Suppressor macrophage treated with lipopolysaccharide for 1 hour (primary cell): Measurements from ENCODE around the gene ZNF354B.
"Not testable (repeated sequence)": the region's sequence is repeated elsewhere in the genome, so short reads cannot be mapped to it uniquely, and the experiment has no call there.

Experiments used
- DNase-seq, 3 donors: peaks; one replicate each; pipeline ENCODE4 v3.0.0-alpha.2; 2020 to 2022

Gene ZNF354B

GRCh38 chr5:178859625-178860521, at the start of gene ZNF354B:
Gene ZNF354B (plus strand): TSS chr5:178859953. CDS start chr5:178861048, 1,095 bp downstream.
- DNase-seq, result peak; percentile 97 to 98 (median 97)

DNA sequence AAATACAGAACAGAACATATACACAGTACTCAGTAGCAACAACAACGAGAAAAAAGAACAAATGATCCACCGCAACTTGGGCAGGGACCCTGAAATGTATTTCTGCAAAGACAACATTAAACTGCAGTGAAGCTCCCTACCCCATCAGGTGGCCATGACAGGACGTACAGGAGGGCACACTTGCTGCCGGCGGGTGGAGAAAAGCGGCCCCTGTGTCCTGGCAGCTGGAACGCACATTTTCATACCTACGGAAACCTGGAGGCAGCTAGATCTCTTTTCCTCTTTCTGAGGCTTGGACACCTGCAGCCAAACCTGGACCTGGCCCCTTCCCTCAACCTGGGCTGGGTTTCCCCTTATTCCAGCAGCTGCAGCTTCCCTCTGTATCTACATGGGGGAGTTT, 42.2 kb upstream of the ZNF354B start:
- no peak for DNase-seq

- peak in 1 of 3 donors; percentile 8 for DNase-seq
These were observed 41.7 kb upstream of the ZNF354B start for GRCh38 chr5:178818094-178818493.

DNA sequence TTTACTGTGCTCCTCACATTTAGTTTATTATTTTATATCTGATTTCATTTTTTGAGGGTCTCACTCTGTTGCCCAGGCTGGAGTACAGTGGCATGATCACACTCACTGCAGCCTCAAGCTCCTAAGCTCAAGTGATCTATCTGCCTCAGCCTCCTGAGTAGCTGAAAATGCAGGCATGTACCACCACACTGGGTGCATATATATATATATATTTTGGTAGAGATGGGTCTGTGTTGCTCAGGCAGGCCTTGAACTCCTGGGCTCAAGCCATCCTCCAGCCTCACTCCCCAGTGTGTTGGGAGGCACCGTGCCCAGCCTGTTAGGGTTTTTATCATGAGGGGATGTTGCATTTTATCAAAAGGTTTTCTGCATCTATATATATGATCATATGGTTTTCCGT, 39.8 kb upstream of the ZNF354B start:
- DNase-seq, result no peak

DNA sequence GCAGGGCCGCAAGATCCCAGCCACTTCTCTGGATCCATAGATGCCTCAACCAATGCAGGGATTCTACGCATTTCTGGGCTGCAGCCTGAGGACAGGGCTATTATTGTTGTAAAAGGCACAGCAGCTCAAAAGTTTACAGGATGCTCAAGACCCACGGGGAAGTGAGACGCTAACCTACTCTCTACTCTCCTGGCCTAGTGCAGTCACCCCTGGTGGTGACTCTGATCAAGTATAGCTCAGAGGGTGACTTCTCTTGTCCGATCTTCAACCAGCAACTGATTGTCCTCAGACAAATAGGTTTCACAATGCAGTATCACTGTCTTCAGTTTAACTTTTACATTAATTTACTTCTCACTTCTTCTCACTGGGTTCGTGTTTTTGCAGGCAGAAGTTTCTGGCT, 34.3 kb upstream of the ZNF354B start:
- no peak for DNase-seq

GRCh38 chr5:178826216-178826615, 33.5 kb upstream of the ZNF354B start:
- no peak for DNase-seq

DNA sequence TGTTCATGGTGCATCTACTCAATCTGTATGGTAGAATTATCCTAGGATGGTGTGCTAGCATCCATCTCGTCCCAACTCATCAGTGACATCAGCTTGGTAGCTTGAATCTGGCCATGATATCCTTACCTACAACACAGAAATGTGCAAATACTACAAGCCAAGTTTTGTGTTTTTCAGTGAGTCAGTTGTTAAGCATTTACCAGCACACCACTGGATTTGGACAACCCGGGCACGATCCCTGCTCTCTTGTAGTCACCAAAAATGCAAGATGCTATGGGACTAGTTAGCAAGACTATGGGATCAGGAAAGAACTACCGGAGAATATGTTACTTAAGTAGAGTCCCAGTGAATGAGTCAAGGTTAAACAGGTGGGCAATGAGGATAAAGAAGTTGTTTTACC, 32.1 kb upstream of the ZNF354B start:
- DNase-seq, result no peak

GRCh38 chr5:178831049-178831448, 28.7 kb upstream of the ZNF354B start:
- DNase-seq, result no peak

DNA sequence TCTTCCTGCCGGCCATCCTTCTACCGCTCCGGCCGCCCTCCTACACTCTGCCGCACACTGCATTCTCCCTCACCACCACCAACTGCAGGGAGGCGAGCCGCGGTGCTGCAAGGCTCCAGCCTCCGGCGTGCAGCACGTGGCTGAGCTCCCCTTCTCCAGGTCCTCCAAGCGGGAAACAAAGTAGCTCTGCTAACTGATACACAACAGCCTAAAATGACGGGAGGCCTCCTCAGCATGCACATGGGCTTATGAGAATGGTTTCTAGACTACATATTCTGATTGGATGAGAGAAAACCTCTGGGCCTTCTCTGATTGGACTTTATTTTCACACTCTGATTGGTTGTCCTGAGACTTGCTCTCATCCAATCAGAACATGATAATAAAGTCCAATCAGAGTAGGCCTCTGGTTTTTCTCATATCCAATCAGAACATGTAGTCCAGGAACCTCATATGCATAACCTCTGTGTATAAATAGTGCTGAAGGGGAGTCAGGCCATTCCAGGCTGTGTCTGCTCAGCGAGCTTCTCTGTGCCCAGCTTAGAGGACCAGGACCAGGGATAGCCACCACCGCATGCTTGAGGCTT, 27.0 kb upstream of the ZNF354B start:
- no peak for DNase-seq

- no peak for DNase-seq
These were observed 23.1 kb upstream of the ZNF354B start for GRCh38 chr5:178836628-178837027.

GRCh38 chr5:178838695-178839318, 20.9 kb upstream of the ZNF354B start:
- not testable (repeated sequence) for DNase-seq

DNA sequence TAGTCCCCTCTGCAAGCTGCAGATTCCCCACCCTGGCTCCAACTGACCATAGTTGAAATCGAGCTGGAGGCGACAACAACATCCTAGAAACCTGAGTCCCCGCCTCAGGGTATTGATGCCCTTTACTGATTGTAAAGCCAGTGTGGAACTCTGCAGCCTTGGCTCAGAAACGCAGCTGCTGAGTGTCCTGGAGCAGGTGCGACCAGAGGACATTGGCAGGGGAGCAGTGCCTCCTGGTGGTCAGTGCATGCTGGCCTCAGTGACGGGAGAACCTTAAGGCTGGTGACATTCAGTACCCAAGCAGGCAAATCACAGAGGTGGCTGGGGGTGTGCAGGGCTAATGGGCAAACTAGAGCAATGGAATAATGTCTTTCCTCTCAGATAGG, 20.4 kb upstream of the ZNF354B start:
- DNase-seq, result peak; percentile 58 to 76 (median 70)

DNA sequence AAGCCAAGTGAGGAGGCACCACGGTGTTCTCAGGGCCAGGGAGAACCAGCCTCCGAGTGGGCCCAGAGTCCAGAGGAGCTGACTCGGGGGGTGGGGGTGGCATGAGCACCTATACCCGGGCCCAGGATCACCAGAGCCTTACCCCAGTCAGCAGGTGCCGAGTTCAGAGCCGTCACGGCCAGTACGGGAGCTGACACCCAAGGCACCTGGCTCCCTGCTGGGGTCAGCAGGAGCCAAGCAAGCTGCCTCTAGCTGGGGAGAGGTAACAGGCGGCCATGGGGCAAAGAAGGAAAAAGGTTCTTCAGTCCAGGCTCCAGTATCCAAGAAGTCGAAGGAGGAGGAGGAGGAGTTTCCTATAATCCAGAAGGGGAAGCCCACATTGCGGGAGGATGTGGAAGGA, 19.4 kb upstream of the ZNF354B start:
- DNase-seq, result not testable (repeated sequence)

GRCh38 chr5:178849316-178849715, 10.4 kb upstream of the ZNF354B start:
- DNase-seq, result no peak

DNA sequence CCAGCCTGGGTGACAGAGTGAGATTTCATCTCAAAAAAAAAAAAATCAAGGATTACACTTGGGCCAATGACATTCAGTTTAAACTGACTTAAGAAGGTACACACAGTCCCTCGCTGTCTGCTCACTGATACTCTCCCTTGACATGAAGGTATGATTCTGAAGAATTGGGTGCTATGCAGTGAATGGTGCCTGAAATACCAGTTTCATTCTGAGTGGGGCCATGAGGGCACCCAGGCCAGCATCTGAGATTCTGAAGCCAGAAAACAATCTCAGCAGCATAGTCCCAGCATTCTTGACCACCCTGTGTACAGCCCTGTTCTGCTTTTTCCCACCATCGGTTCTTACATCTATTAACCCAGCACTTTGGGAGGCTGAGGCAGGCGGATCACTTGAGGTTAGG, 7.8 kb upstream of the ZNF354B start:
- no peak for DNase-seq

- no peak for DNase-seq
These were observed 5.5 kb upstream of the ZNF354B start for GRCh38 chr5:178854284-178854683.

- not testable (repeated sequence) for DNase-seq
These were observed 862 bp downstream of the ZNF354B start for GRCh38 chr5:178860615-178861014.

- no peak for DNase-seq
These were observed 1.9 kb downstream of the ZNF354B start for GRCh38 chr5:178861627-178862026.

DNA sequence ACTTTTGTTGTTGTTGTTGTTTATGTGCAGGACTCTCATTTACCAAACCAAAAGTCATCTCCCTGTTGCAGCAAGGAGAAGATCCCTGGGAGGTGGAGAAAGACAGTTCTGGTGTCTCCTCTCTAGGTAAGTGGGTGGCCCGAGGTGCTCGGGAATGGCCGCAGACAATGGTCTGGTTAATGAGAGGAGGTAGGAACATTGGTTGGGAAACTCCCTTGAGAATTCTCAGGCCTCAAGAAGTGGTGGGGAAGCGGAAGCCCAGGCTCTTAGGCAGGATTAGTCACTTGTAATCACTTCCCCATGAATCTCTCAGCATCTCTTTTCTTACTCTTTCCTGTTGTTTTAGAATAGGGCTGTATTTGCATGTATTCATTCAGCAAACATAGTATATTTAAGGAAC, 7.2 kb downstream of the ZNF354B start:
- DNase-seq, result peak; percentile 48 to 52 (median 50)

GRCh38 chr5:178869577-178869976, 9.8 kb downstream of the ZNF354B start:
- DNase-seq, result peak in 1 of 3 donors; percentile 4

DNA sequence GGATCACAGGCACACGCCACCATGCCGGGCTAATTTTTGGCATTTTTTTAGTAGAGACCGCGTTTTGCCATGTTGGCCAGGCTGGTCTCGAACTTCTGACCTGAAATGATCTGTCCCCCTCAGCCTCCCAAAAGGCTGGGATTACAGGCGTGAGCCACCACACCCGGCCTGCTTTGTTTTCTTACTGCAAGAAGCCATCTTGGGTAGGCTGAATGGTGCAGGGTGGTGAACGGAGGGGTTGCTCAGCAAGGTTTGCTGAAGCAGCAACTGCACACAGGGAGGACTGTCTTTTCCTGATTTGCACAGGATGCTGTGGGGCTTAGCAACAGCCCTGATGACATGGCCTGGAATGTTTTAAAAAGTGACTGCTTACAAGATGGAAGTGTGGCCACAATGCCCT, 10.7 kb downstream of the ZNF354B start:
- DNase-seq, result no peak

DNA sequence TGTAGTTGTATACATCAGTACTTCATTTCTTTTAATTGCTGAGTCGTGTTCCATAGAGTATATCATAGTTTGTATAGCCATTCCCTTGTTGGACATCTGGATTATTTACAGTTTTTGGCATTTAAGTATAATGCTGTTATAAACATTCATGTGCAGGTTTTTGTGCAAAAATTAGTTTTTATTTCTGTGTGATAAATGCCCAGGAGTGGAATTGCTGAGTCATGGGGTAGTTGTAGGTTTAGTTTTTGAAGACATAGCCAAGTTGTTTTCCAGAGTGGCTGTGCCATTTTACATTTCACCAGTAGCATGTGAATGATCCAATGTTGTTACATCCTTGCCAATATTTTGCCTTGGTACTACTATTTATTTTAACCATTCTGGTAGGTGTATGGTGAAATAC, 12.5 kb downstream of the ZNF354B start:
- DNase-seq, result no peak

- not testable (repeated sequence) for DNase-seq
These were observed 23.5 kb downstream of the ZNF354B start for GRCh38 chr5:178883115-178883694.
